A549 (cell line): ENCODE measurements around the gene ACTL7B. TPM values are rescaled to one million over a fixed set of nuclear protein-coding genes. Genes with fewer than 3 reads are reported as not detected.

Experiments used
- ATAC-seq, 2 experiments: fragments of 200-7000 bp in 1 of 2; fragments of >200 bp in 1 of 2; cut with Nextera tagmentation in 1 of 2; cut with Tn5 transposase in 1 of 2; 3 replicates each; pipeline versions ENCODE4 v1.8.0 to v1.9.1; 2018 to 2020; ENCODE audit warnings: mild to moderate bottlenecking in 1 of 2, moderate library complexity in 1 of 2
- CTCF ChIA-PET: fragments of 300-600 bp; sonication (Branson Sonifier 250); formaldehyde crosslinking; extraction: SDS; loops from one replicate; lab custom pipeline; 2021; ENCODE audit warnings: antibody characterized with exemption, inconsistent platforms; lab: Yijun Ruan, JAX
- POLR2A ChIA-PET: fragments of 350-600 bp; formaldehyde crosslinking; extraction: SDS; loops from one replicate; lab custom pipeline; 2021; ENCODE audit warnings: antibody characterized with exemption, inconsistent platforms; lab: Yijun Ruan, JAX
- DNase-seq, 2 experiments: peaks; one replicate each; pipeline versions ENCODE4 v3.0.0 to v3.0.0-alpha.2; 2011 to 2016; ENCODE audit warnings: low read depth in 1 of 2, low spot score in 1 of 2
- FAIRE-seq: peaks from 2 replicates; lab custom pipeline; 2011; peaks lifted over from hg19 to GRCh38; lab: Jason Lieb, UNC
- H3K27ac ChIP-seq, 2 experiments: fragments of >200 bp; sonication (Bioruptor Twin); formaldehyde crosslinking; 3 replicates each; pipeline ENCODE4 v1.5.1; 2016 to 2017
- H3K4me1 ChIP-seq: fragments of >200 bp; sonication (Bioruptor Twin); formaldehyde crosslinking; 3 replicates; pipeline ENCODE4 v1.6.1; 2016
- H3K4me2 ChIP-seq: fragments of >200 bp; sonication (Bioruptor Twin); formaldehyde crosslinking; 3 replicates; pipeline ENCODE4 v1.6.1; 2016
- H3K4me3 ChIP-seq: fragments of >200 bp; sonication (Bioruptor Twin); formaldehyde crosslinking; 3 replicates; pipeline ENCODE4 v1.5.1; 2016
- H3K9me3 ChIP-seq: fragments of >200 bp; sonication (Bioruptor Twin); formaldehyde crosslinking; 3 replicates; pipeline ENCODE4 v1.6.1; 2016
- BHLHE40 ChIP-seq: IDR thresholded peaks from 2 replicates; pipeline ENCODE4 v1.6.1; 2012; ENCODE audit warnings: low read depth, low read length, inconsistent platforms
- CBX8 ChIP-seq: fragments of 200-600 bp; sonication (generic); IDR thresholded peaks from 2 replicates; pipeline ENCODE4 v1.6.1; 2016
- CEBPB ChIP-seq, 2 experiments: fragments of >200 bp in 1 of 2; sonication (Bioruptor Twin) in 1 of 2; formaldehyde crosslinking in 1 of 2; IDR thresholded peaks; 2 replicates each; pipeline ENCODE4 v1.6.1; 2012 to 2016
- CTCF ChIP-seq: fragments of >200 bp; sonication (Bioruptor Twin); formaldehyde crosslinking; IDR thresholded peaks from 3 replicates; pipeline ENCODE4 v1.5.1; 2016
- E2F6 ChIP-seq: IDR thresholded peaks from 2 replicates; pipeline ENCODE4 v1.6.1; 2012; ENCODE audit warnings: low read depth, borderline replicate concordance
- EHF ChIP-seq: fragments of 250-450 bp; sonication (Bioruptor Pico); IDR thresholded peaks from 2 replicates; pipeline ENCODE4 v1.5.0; 2020; ENCODE audit warnings: mild to moderate bottlenecking
- EHMT2 ChIP-seq: fragments of 200-600 bp; sonication (generic); IDR thresholded peaks from 2 replicates; pipeline ENCODE4 v1.6.1; 2016; ENCODE audit warnings: antibody characterized with exemption, low read depth, mild to moderate bottlenecking, moderate library complexity
- EP300 ChIP-seq, 2 experiments: fragments of >200 bp; sonication (Bioruptor Twin); formaldehyde crosslinking; IDR thresholded peaks; 2 replicates in 1 of 2; 3 replicates in 1 of 2; pipeline ENCODE4 v1.6.1; 2016 to 2017
- GATA3 ChIP-seq: IDR thresholded peaks from 2 replicates; pipeline ENCODE4 v1.6.1; 2012; ENCODE audit warnings: borderline replicate concordance
- HEYL ChIP-seq: fragments of 250-450 bp; sonication (Bioruptor Pico); IDR thresholded peaks from 2 replicates; pipeline ENCODE4 v1.8.0; 2021; ENCODE audit warnings: mild to moderate bottlenecking, moderate library complexity
- HMGXB4 ChIP-seq: fragments of 250-450 bp; sonication (Bioruptor Pico); IDR thresholded peaks from 2 replicates; pipeline ENCODE4 v1.5.0; 2021; ENCODE audit warnings: mild to moderate bottlenecking, moderate library complexity, borderline replicate concordance
- HOXB5 ChIP-seq: fragments of 250-450 bp; sonication (Bioruptor Pico); IDR thresholded peaks from 2 replicates; pipeline ENCODE4 v1.5.0; 2020; ENCODE audit warnings: mild to moderate bottlenecking, moderate library complexity
- JUNB ChIP-seq: fragments of >200 bp; sonication (Bioruptor Twin); formaldehyde crosslinking; IDR thresholded peaks from 2 replicates; pipeline ENCODE4 v1.6.1; 2016
- KDM5A ChIP-seq: fragments of 200-600 bp; sonication (generic); IDR thresholded peaks from 2 replicates; pipeline ENCODE4 v1.6.1; 2016; ENCODE audit warnings: antibody characterized with exemption, mild to moderate bottlenecking
- MAZ ChIP-seq: fragments of 150-350 bp; IDR thresholded peaks from 2 replicates; pipeline ENCODE4 v1.6.1; 2014; ENCODE audit warnings: antibody characterized with exemption, low read depth, low read length, borderline replicate concordance
- NFE2L2 ChIP-seq: fragments of 150-350 bp; conservative IDR thresholded peaks from 2 replicates; pipeline ENCODE4 v1.6.1; 2014; ENCODE audit warnings: low read length
- RARB ChIP-seq: fragments of 250-450 bp; sonication (Bioruptor Pico); IDR thresholded peaks from 2 replicates; pipeline ENCODE4 v1.8.0; 2021; ENCODE audit warnings: mild to moderate bottlenecking, moderate library complexity
- RFX5 ChIP-seq: fragments of 450-650 bp; IDR thresholded peaks from 2 replicates; pipeline ENCODE4 v1.7.1; 2014; ENCODE audit warnings: antibody characterized with exemption, mild to moderate bottlenecking, moderate library complexity
- SMC3 ChIP-seq: fragments of >200 bp; sonication (Bioruptor Twin); formaldehyde crosslinking; IDR thresholded peaks from 3 replicates; pipeline ENCODE4 v1.6.1; 2018; ENCODE audit warnings: inconsistent platforms
- TFCP2L1 ChIP-seq: fragments of 250-450 bp; sonication (Bioruptor Pico); IDR thresholded peaks from 2 replicates; pipeline ENCODE4 v1.5.0; 2021; ENCODE audit warnings: mild to moderate bottlenecking
- ZC3H11A ChIP-seq: fragments of 450-650 bp; IDR thresholded peaks from 2 replicates; pipeline ENCODE4 v1.6.1; 2014; ENCODE audit warnings: antibody characterized with exemption, mild to moderate bottlenecking
- ZNF302 ChIP-seq: fragments of 250-450 bp; sonication (Bioruptor Pico); IDR thresholded peaks from 2 replicates; pipeline ENCODE4 v1.9.0; 2021; ENCODE audit warnings: inconsistent platforms, mild to moderate bottlenecking, moderate library complexity
- WGBS: methylation state at CpG from one replicate; pipeline ENCODE4 v1.1.6; 2017; ENCODE audit errors: missing lambda C conversion rate; 5-methylcytosine and 5-hydroxymethylcytosine counted together
- polyA plus RNA-seq, 4 experiments: library from polyadenylated mRNA; depleted of rRNA in 3 of 4; stranded (reverse); fragments of >200 nt; fragmentation: RNase III in 1 of 4; extraction: RNeasy Plus Mini Kit Qiagen cat#74134 plus additional on column Dnase treatment in 1 of 4; gene quantifications; 2 replicates in 3 of 4; 3 replicates in 1 of 4; pipeline ENCODE4 v1.2.3, GENCODE V29; 2011 to 2017
- TF ChIP-seq, protein P1 (sequence below): fragments of 200-600 bp; sonication (generic); IDR thresholded peaks from 2 replicates; pipeline ENCODE4 v1.6.1; 2016; ENCODE audit warnings: antibody characterized with exemption, mild to moderate bottlenecking, moderate library complexity
- TF ChIP-seq, protein P2 (sequence below): fragments of >200 bp; sonication (Bioruptor Twin); formaldehyde crosslinking; IDR thresholded peaks from 2 replicates; pipeline ENCODE4 v1.6.1; 2016
- TF ChIP-seq, protein P3 (sequence below): fragments of 250-450 bp; sonication (Bioruptor Pico); IDR thresholded peaks from 2 replicates; pipeline ENCODE4 v1.5.0; 2020; ENCODE audit warnings: low read depth, mild to moderate bottlenecking, moderate library complexity

The ACTL7B gene
- polyA plus RNA-seq, 2 of the 4 experiments (the other 2 are of a cell fraction) = not detected

DNA sequence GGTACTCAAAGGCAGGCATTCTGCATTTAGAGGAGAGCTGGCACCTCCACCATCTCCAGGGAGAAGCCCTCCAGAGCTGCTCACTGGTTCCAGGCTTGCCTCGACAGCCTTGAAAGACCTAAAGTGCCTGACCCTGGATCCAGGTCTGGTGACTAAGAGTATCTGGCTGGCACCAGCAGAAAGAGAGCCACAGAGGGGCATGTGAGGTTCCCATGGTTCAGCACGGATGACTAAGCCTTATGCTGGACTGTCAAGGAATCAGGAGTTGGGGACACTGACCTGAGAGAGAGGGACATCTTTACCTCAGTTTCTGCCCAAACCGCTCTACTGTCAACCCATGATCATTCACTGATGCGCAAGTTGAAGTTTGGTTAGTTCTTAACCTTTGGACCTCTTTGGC is 9.3 kb upstream of the ACTL7B start (continued):
- TF ChIP-seq HMGXB4 (CRISPR knock-in tag) (no peak), ZNF302 (CRISPR knock-in tag) (no peak), RFX5 (no peak), E2F6 (no peak)

DNA sequence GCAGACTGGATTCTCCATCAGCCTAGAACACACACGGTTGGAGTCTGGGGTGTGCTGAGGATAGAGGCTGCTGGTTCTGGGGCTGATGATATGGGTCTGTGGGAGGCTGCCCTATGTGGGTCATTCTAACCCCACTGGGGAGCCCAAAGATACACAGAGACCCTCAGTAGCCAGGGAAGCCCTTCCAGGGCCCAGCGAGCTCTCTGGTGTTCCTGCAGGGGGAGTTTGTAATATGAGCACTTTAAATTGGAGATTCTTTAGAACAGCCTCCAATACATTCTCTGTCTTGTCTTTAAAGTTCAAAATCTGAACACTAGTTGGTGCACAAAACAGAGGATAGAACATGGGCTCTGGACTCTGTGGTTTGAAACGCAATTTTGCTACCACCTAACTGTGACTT is 8.7 kb upstream of the ACTL7B start:
- TF ChIP-seq CTCF = no peak
- no peak for TF ChIP-seq BHLHE40
- TF ChIP-seq CBX8 = no peak
- TF ChIP-seq MAZ = no peak
- no peak for TF ChIP-seq GATA3
- TF ChIP-seq EP300 (IDR thresholded peaks at IDR 0.05) = no peak
- no peak for TF ChIP-seq RARB
- no peak for TF ChIP-seq SMC3
- TF ChIP-seq JUNB = no peak
- TF ChIP-seq E2F6 = no peak
- TF ChIP-seq, protein P1, sequence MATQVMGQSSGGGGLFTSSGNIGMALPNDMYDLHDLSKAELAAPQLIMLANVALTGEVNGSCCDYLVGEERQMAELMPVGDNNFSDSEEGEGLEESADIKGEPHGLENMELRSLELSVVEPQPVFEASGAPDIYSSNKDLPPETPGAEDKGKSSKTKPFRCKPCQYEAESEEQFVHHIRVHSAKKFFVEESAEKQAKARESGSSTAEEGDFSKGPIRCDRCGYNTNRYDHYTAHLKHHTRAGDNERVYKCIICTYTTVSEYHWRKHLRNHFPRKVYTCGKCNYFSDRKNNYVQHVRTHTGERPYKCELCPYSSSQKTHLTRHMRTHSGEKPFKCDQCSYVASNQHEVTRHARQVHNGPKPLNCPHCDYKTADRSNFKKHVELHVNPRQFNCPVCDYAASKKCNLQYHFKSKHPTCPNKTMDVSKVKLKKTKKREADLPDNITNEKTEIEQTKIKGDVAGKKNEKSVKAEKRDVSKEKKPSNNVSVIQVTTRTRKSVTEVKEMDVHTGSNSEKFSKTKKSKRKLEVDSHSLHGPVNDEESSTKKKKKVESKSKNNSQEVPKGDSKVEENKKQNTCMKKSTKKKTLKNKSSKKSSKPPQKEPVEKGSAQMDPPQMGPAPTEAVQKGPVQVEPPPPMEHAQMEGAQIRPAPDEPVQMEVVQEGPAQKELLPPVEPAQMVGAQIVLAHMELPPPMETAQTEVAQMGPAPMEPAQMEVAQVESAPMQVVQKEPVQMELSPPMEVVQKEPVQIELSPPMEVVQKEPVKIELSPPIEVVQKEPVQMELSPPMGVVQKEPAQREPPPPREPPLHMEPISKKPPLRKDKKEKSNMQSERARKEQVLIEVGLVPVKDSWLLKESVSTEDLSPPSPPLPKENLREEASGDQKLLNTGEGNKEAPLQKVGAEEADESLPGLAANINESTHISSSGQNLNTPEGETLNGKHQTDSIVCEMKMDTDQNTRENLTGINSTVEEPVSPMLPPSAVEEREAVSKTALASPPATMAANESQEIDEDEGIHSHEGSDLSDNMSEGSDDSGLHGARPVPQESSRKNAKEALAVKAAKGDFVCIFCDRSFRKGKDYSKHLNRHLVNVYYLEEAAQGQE = no peak
- H3K4me1 ChIP-seq = peaks cover 8% of the 10 kb centered on the region
- DNase-seq (no peak), ATAC-seq (peak in 1 of 2 experiments; percentile 46; a peak in 3 of 6 replicates), FAIRE-seq (no peak)
- H3K9me3 ChIP-seq = no peaks in the 10 kb centered on the region
- H3K4me3 ChIP-seq = no peak overlapping the region
- ChIA-PET POLR2A (no interaction called here), CTCF (no interaction called here)
- H3K4me2 ChIP-seq = no peak overlapping the region
- WGBS = 77% methylated on average over 3 of the region's 3 CpGs
- no peak overlapping the region for H3K27ac ChIP-seq

DNA sequence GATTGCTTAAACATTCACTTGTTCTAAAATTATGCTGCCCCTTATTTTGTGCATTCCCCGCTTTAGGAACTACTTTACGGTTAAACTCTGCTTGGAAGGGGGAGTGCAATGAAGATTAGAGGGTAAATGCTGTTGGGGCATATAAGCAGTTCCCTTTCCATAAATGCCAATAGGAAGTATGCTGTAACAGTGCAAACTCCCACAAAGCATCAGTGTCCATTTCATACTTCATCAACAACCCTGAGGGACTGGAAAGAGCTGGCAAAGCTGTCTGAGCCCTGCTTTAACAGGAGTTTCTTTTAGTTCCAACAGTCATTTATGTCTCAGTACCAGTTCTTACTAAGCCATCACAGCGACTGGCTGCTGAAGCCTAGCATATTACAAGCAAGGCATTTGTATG is 8.1 kb upstream of the ACTL7B start:
- WGBS = 92% methylated on average over 3 of the region's 3 CpGs
- POLR2A ChIA-PET = no interaction called here
- no peak for ATAC-seq
- Histone ChIP-seq H3K27ac (no peak overlapping the region), H3K9me3 (no peaks in the 10 kb centered on the region)
- TF ChIP-seq EHF (CRISPR knock-in tag) = no peak
- TF ChIP-seq CEBPB (IDR thresholded peaks at IDR 0.05) = no peak
- TF ChIP-seq NFE2L2 = no peak
- no peak for TF ChIP-seq EHMT2
- no peak for TF ChIP-seq KDM5A
- TF ChIP-seq RARB = no peak
- no peak for TF ChIP-seq HEYL (CRISPR knock-in tag)
- TF ChIP-seq HOXB5 (CRISPR knock-in tag) = no peak
- no peak for TF ChIP-seq ZC3H11A
- TF ChIP-seq TFCP2L1 (CRISPR knock-in tag) = no peak
- TF ChIP-seq, protein P2, sequence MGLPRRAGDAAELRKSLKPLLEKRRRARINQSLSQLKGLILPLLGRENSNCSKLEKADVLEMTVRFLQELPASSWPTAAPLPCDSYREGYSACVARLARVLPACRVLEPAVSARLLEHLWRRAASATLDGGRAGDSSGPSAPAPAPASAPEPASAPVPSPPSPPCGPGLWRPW = no peak
- no peak for TF ChIP-seq GATA3
- no peak for TF ChIP-seq EP300 (IDR thresholded peaks at IDR 0.05)
- TF ChIP-seq, protein P3, sequence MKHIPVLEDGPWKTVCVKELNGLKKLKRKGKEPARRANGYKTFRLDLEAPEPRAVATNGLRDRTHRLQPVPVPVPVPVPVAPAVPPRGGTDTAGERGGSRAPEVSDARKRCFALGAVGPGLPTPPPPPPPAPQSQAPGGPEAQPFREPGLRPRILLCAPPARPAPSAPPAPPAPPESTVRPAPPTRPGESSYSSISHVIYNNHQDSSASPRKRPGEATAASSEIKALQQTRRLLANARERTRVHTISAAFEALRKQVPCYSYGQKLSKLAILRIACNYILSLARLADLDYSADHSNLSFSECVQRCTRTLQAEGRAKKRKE (CRISPR knock-in tag) = no peak
- TF ChIP-seq ZNF302 (CRISPR knock-in tag) = no peak
- TF ChIP-seq, all 56 proteins: peak for 0
- CTCF ChIA-PET = no interaction called here
- Histone ChIP-seq H3K4me2 (no peak overlapping the region), H3K4me3 (no peak overlapping the region), H3K4me1 (peaks cover 3% of the 10 kb centered on the region; the same call in 2 of the 3 replicates)
- FAIRE-seq = no peak
- DNase-seq = no peak
